ENCODE results near the gene DYRK3. TPM values are rescaled to one million over a fixed set of nuclear protein-coding genes. Genes with fewer than 3 reads are reported as not detected.

Gene DYRK3
- total and polyA plus RNA-seq, 10 donors, result 0.65 to 6.6 (median 2.8) TPM

- no peak for TF ChIP-seq POLR2AphosphoS5 (IDR thresholded peaks at IDR 0.05)
- TF ChIP-seq POLR2A (IDR thresholded peaks at IDR 0.05), result no peak
- TF ChIP-seq CTCF (IDR thresholded peaks at IDR 0.05 in 8 of 11, conservative IDR thresholded peaks at IDR 0.05 in 3 of 11), result no peak
- DNase-seq, result no peak
- H3K27ac ChIP-seq, result no peak overlapping the region
- H3K27me3 ChIP-seq (replicated peaks in 1 of 7), result peaks cover 0 to 5% (median 0%) of the 10 kb centered on the region in 7 donors
- no peak overlapping the region for H3K4me3 ChIP-seq
- no peaks in the 10 kb centered on the region for H3K9me3 ChIP-seq
- WGBS, 5 donors, result 79 to 90% (median 85%) methylated on average over 5 of the region's 5 CpGs
- H3K36me3 ChIP-seq, result peaks cover 0 to 14% (median 9%) of the 10 kb centered on the region in 6 donors
- intact Hi-C loops (cut with DNase I; ENCODE audit: low total_unique reads), result no loop called here
- H3K4me1 ChIP-seq, result peaks cover 0 to 3% (median 0%) of the 10 kb centered on the region in 6 donors
Measured at GRCh38 chr1:206651958-206652890, 16.9 kb downstream of the DYRK3 start.

GRCh38 chr1:206653715-206654459 lies 18.6 kb downstream of the DYRK3 start:
- H3K4me3 ChIP-seq, result no peak overlapping the region
- DNase-seq, result no peak
- 91 to 95% (median 92%) methylated on average over 7 of the region's 7 CpGs for WGBS, 5 donors
- intact Hi-C loops (cut with DNase I; ENCODE audit: low total_unique reads), result no loop called here
- TF ChIP-seq POLR2A (IDR thresholded peaks at IDR 0.05) (no peak), CTCF (IDR thresholded peaks at IDR 0.05 in 8 of 11, conservative IDR thresholded peaks at IDR 0.05 in 3 of 11) (no peak), POLR2AphosphoS5 (IDR thresholded peaks at IDR 0.05) (no peak)
- H3K27me3 ChIP-seq (replicated peaks in 1 of 7), result peaks cover 0 to 22% (median 0%) of the 10 kb centered on the region in 7 donors
- H3K27ac ChIP-seq, result no peak overlapping the region
- peaks cover 0 to 15% (median 9%) of the 10 kb centered on the region in 6 donors for H3K4me1 ChIP-seq
- no peaks in the 10 kb centered on the region for H3K9me3 ChIP-seq
- no peaks in the 10 kb centered on the region for H3K36me3 ChIP-seq

DNA sequence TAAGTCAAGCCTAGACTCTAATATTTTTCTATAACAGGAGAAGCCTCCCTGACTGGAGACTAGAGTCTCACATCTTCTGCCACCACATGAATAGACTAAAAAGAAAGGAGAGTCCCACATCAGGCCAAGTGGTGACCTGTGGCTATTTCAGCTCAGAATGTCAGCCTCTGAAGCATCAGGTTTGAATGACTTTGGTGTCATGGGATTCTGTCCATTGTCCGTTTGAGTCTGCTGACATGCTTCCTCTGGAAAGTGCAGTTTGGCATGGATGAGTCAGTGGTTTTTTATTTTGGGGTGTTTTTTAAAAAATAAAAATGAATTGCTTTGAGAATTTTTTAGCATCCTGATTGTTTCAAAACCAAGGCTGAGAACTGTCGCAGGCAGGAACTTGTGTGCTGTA lies 19.5 kb downstream of the DYRK3 start:
- 55 to 61% (median 56%) methylated on average over 2 of the region's 2 CpGs for WGBS, 5 donors
- Histone ChIP-seq H3K27ac (no peak overlapping the region), H3K36me3 (no peaks in the 10 kb centered on the region), H3K4me1 (peaks cover 0 to 22% (median 12%) of the 10 kb centered on the region in 6 donors), H3K9me3 (no peaks in the 10 kb centered on the region), H3K27me3 (replicated peaks in 1 of 7) (peaks cover 0 to 27% (median 0%) of the 10 kb centered on the region in 7 donors), H3K4me3 (no peak overlapping the region)
- no peak for TF ChIP-seq POLR2A (IDR thresholded peaks at IDR 0.05)
- TF ChIP-seq POLR2AphosphoS5 (IDR thresholded peaks at IDR 0.05), result no peak
- TF ChIP-seq CTCF (IDR thresholded peaks at IDR 0.05 in 8 of 11, conservative IDR thresholded peaks at IDR 0.05 in 3 of 11), result no peak
- no peak for DNase-seq
- intact Hi-C loops (cut with DNase I; ENCODE audit: low total_unique reads), result no loop called here
